Left hindlimb (tissue), 1 donor: ENCODE results near the gene TXNRD1.
"Not testable (repeated sequence)": the region's sequence is repeated elsewhere in the genome, so short reads cannot be mapped to it uniquely, and the experiment has no call there.

Experiments
- DNase-seq: peaks from one replicate; pipeline ENCODE4 v3.0.0-alpha.2; 2018

Gene TXNRD1

GRCh38 chr12:104215638-104216297, at the start of gene TXNRD1:
TXNRD1 (plus strand) TSS chr12:104215779; CDS start chr12:104215803, 24 bp downstream.
- peak; percentile 77 for DNase-seq

GRCh38 chr12:104165801-104166200, 49.8 kb upstream of the TXNRD1 start:
- no peak for DNase-seq

GRCh38 chr12:104166465-104166864, 49.1 kb upstream of the TXNRD1 start:
- no peak for DNase-seq

GRCh38 chr12:104167519-104168458, 47.8 kb upstream of the TXNRD1 start:
- no peak for DNase-seq

- DNase-seq = no peak
Measured at GRCh38 chr12:104168596-104168995, 47.0 kb upstream of the TXNRD1 start.

- DNase-seq = no peak
Measured at GRCh38 chr12:104171785-104172569, 43.6 kb upstream of the TXNRD1 start.

- no peak for DNase-seq
Measured at GRCh38 chr12:104172570-104172947, 43.0 kb upstream of the TXNRD1 start.

GRCh38 chr12:104173804-104174203, 41.8 kb upstream of the TXNRD1 start:
- not testable (repeated sequence) for DNase-seq

GRCh38 chr12:104175726-104176247, 39.8 kb upstream of the TXNRD1 start:
- DNase-seq = no peak

GRCh38 chr12:104177336-104177662, 38.3 kb upstream of the TXNRD1 start:
- DNase-seq = no peak

GRCh38 chr12:104177663-104178501, 37.7 kb upstream of the TXNRD1 start:
- no peak for DNase-seq

- DNase-seq = no peak
Measured at GRCh38 chr12:104180374-104180773, 35.2 kb upstream of the TXNRD1 start.

GRCh38 chr12:104181313-104181712, 34.3 kb upstream of the TXNRD1 start:
- DNase-seq = no peak

GRCh38 chr12:104182144-104182543, 33.4 kb upstream of the TXNRD1 start:
- DNase-seq = no peak

GRCh38 chr12:104182621-104183378, 32.8 kb upstream of the TXNRD1 start:
- no peak for DNase-seq

GRCh38 chr12:104183443-104183842, 32.1 kb upstream of the TXNRD1 start:
- no peak for DNase-seq

- DNase-seq = no peak
Measured at GRCh38 chr12:104187446-104188155, 28.0 kb upstream of the TXNRD1 start.

- no peak for DNase-seq
Measured at GRCh38 chr12:104188534-104188933, 27.0 kb upstream of the TXNRD1 start.

- no peak for DNase-seq
Measured at GRCh38 chr12:104189915-104190555, 25.5 kb upstream of the TXNRD1 start.

- DNase-seq = no peak
Measured at GRCh38 chr12:104190641-104191176, 24.9 kb upstream of the TXNRD1 start.
